HG03280 (cell line): ENCODE data around the gene FRAS1.

Source experiments
- ATAC-seq: cut with Tn5 transposase; IDR thresholded peaks from one replicate; pipeline ENCODE4 v1.9.1; 2021; ENCODE audit warnings: mild to moderate bottlenecking, moderate library complexity; ENCODE audit not compliant: unreplicated experiment

Gene FRAS1

DNA sequence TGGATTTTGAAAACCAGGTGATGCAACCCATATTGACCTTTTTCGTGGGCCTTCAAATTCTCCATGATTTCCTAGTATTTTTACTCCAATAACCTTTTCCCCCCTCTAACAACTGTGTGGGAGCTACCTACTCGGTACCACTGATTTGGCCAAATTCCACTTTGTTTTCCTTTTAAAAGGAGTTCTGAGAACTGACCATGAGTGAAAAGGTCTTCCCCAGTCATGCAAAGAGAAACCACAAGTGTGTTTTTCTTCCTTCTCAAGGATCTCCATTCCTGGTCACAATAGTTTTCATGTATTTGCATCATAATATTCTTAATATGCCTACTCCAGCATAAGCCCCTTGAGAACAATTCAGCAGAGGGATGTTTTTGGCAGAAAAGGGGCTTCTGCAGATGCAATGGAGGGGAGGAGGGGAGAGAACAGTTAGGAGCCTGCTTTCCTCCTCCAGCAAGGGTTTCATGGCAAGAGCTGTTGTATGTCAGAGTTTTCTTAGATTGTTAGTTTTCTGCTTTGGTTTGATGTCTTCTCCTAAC lies 299.2 kb downstream of the FRAS1 start:
- ATAC-seq: no peak

DNA sequence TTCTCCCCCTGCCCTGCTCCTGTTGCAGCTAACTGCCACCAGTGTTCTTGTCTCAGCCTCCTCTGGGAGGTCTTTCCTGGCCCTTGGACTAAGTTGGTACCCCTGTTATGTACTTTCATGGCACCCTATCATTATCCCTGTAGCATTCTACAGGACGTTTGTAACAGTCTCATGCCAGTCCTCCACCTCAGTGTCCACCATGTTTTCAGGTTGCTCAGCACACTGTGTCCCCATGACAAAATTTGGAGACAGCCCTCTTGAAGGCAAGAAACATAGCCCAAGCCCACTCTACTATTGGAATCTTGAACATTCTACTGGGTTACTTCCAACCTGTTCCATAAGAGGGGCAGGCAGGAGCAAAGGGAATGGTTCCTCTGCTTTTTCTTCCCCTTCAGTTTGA lies 300.0 kb downstream of the FRAS1 start:
- no peak for ATAC-seq

DNA sequence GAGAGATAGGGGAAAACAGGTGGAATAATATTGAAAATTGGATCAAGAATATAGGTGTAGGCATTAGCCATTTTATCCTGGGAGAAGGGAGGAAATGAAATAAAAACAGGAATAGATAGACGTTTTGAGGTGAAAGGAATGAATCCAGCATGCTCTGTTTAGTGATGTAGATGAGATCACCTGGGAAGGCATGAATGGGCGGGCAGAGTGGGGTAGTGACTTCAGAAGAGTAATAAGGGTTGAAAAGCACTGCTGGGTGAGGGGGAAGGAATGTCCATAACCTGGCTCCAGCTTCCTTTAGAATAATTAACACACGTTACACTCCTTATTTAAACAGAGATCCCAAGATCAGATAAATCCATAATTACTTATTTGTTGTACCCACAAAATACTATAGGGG lies 303.3 kb downstream of the FRAS1 start:
- no peak for ATAC-seq

DNA sequence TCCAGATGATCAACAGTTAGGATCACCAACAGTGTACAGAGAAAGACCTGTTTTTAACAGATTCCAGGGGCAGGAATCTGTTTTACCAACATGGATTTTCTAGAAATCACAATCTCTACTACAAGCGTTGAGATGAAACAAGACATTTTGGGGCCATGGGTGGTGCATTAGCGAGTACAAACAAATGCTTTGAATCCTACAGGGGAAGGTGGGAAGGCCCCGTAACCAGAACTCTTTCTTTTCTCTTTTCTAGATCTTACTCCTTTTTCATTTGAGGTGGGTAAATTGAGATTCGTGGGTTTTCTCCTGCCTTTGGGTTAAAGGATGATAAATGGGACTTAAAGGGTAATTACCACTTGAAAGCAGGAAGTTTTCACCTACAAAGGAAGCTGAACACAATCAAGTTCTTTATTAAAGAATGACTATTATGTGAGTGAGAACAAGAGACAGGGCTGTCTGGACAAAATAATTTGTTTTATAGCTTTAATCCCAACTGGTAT lies 304.5 kb downstream of the FRAS1 start:
- ATAC-seq: no peak

DNA sequence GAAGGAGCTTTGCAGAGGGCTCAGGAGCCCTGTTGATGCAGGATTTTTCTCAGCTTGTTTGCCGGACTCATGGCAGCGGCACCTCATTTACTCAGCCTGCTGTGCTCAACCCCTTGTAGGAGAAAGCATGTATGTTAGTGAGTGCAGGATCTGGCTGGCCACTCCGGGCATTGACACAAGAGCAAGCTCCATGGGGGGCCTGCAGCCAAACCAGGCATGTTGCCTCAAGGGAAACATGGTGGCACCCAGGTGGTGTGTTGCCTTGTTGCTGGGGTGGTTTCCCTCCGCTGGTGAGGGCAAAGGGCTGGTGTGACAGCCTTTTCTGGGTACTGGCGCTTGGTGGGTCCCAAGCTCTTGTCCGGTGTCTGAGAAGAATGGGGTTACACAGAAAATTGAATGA lies 305.2 kb downstream of the FRAS1 start:
- no peak for ATAC-seq

DNA sequence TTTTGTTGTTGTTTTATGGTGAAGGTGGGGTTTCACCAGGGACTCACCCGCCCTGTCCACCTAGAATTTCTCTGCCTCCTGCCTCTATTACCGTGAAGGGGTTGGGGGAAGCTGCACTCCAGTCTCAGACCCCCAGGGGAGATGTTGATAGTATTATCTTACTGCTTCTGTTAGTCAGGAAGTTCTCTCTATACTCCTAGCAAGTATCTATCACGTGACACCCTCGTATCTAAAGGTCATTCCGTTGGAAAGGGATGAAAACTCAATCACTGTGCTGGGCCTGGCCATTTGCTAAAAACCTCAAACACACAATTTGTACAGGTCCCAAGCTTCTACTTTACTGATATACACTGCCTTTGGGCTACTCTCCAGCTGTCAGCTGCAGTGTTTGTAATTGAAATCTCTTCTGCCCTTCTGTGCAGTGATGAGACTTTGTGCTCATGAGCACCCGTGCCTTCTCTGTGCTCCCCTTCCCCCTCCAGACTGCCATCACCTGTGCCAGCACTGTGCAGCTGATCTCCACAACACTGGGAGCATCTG lies 306.0 kb downstream of the FRAS1 start:
- ATAC-seq: no peak

DNA sequence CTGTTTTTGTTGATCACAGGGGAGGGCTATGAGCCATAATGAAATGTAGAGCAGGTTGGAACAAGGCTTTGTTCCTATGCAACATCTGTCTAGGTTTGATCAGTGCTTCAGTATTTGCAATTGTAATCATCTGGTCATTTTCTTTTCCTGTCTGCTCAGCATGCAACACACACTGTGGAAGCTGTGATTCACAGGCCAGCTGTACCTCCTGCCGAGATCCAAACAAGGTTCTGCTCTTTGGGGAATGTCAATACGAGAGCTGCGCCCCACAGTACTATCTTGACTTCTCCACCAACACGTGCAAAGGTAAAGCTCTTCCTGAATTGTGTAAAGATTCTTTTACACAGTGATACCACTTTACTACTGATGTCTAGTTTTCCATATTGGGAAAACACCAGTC lies 312.6 kb downstream of the FRAS1 start:
- ATAC-seq: no peak

DNA sequence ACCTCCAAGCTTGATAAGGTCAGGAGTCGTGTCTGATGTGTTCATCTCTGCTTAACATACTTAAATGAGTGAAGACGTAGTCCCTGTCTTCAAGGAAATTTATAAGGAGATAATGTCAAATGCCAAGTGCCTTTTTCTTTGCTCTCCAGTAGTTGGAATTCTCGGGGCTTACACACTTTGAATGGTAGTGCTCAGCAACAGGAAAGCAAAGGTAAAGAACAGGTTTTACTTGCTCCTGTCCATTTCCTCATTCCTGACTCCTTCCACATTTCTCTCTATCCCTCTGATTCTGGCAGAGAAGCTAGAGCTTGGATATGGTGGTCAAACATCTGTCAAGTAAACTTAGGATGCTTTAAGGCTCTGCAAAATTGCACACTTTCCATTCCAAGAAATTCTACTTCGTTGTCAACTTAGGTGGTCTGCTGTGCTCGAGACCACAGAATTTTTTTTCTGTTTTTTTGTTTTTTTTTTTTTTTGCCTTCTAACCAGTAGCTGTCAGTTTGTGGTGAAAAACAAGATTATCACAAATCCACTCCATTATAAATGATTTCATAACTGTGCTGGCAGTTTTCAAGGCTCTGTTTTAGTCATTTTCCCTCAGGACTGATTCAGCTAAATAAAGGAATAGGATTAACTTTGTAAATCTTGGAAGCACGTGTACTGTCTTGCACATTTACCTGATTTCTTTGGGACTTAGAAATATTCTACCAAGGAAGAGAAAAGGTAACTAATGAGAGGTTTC lies 313.7 kb downstream of the FRAS1 start:
- ATAC-seq: no peak

DNA sequence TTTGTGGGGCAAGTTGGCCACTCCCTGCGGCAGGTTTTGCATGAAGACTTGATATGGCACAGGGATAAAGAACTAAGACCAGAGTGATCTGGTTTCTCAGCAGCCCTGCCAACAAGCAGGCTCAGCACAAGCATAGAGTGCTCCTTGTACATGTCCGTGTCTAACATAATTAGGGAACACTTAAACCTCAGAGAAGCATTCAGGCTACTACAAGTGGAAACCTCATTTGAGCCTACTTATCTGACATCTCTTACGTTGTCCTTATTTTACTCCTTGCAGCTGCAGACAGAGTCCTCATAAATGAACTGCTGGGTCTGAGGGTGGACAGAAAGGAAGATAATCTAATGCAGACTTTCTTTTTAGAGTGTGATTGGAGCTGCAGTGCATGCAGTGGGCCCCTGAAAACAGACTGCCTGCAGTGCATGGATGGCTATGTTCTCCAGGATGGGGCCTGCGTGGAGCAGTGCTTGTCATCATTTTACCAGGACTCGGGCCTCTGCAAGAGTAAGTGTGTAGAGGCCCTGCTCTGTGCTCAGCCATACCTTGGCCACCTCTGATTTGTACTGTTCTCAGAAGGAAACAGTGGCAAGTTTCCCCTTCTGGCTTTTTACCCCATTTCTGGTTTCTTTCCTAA lies 315.3 kb downstream of the FRAS1 start:
- ATAC-seq: no peak

DNA sequence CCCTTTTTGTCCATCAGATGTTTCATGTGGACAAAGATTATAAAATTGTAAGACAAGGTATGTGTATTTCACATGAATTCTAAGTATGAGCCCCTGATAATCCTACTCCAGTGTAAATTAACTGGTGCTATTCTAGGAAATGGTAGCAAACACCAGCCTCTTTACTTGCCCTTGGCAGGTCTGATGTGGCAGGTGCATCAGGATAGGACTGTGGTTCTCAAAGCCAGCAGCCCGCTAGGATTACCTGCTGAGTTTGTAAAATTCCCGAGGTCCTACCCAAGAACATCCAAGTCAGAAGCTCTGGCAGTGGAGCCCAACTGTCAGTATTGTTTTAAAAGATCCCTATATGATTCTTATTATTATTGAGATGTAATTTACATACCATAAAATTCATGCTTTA lies 320.4 kb downstream of the FRAS1 start:
- no peak for ATAC-seq

DNA sequence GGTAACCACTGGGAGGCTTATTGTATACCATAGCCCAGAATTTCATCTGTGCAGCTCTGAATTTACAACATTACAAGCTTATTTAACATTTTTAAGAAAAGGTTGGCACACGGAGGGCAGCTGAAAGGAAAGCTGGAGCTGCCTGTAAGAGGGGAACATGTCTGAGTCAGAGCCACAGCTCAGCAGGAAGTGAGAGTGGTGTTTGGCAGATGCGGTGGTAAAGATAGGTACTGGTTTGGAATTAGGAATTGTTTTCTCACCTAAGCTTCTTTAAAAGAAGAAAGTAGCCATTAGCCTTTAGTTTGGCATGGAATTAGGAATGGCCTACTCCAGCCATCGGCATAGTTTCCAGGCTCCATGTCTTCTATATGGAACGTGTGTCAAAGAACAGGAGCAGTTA lies 321.9 kb downstream of the FRAS1 start:
- no peak for ATAC-seq

DNA sequence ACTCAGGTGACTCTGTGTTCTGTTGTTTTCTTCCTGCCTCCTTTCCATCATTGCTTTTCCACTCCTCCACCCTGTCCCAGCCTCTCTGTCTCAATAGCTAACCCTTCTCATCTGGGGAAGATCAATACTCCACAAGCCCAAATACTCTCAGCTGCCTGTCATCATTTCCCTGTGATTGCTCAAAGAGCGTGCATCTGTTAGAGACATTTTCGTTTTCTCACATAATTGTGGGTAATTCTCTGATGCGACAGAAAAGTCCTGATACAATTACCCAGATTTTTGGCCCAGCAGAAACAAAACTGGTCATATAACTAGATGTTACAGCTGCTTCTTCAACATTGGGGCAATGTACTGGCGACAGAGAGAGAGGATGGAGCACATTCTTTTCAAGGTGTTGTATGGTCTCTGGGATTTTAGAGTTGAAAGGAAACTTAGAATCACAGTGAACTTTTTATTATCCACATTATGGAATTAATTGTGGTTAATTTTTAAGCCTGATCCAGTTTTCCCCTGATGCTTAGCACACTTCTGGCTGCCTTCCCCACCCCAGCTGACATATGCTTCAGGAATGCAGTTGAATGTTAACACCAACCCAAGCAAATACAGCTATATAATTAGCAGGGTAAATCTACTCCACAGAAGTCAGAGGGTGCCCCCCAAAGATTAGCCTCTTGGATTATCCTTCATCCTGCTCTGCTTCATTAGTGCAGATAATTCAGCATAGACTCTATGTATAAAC lies 323.0 kb downstream of the FRAS1 start:
- ATAC-seq: no peak

DNA sequence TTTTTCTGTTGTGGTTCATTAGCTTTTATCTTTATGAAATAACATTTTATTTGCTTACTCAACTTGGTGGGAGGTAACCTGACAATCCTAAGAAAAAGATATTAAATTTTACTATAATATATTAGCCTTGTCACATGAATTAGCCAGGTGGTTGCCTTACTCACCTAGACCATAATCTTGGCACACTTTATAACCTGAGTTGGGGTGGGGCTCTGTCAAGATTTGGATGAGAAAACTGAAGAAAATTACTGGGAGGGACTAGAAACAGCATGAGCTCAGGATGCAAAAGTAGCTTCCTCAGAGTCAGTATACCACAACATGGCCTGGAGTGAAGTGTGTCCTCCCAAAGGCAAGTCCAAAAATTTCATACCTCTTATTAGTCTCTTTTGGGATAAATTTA lies 329.6 kb downstream of the FRAS1 start:
- ATAC-seq: no peak

DNA sequence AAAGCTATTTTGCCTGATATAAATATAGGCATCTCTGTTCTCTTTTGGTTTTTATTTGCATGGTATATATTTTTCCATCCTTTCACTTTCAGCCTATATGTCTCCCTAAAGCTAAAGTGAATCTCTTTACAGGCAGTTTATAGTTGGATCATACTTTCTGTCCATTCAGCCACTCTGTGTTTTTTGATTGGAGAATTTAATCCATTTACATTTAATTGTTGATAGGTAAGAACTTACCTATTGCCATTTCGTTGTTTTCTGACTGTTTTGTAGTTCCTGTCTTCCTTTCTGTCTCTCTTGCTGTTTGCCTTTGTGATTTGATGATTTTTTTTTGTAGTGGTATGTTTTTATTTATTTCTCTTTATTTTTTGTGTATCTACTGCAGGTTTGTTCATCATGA lies 338.5 kb downstream of the FRAS1 start:
- no peak for ATAC-seq

DNA sequence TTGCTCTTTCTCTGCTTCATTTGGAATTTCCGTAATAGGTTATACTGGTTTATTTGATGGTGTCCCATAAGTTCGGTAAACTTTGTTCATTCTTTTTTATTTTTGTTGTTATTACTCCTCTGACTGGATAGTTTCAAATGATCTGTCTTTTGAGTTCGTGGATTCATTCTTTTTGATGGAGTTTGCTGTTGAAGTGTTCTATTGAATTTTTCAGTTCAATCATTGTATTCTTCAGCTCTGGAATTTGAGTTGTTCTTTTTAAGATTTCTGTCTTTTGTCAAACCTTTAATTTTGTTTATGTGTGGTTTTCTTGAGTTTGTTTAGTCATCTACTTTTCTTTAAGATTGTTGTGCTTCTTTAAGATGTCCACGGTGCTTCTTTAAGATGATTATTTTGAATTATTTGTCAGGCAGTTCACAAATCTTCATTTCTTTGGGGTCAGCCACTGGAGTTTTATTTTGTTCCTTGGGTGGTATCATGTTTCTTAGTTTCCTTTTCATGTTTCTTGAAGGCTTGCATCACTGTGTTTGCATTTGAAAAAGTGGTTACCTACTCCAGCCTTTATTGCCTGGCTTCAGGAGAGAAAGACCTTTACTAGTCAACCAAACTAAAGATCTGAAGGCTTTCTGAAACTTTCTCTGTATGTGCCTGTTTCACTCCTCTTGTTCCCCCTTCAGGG lies 339.6 kb downstream of the FRAS1 start:
- no peak for ATAC-seq

DNA sequence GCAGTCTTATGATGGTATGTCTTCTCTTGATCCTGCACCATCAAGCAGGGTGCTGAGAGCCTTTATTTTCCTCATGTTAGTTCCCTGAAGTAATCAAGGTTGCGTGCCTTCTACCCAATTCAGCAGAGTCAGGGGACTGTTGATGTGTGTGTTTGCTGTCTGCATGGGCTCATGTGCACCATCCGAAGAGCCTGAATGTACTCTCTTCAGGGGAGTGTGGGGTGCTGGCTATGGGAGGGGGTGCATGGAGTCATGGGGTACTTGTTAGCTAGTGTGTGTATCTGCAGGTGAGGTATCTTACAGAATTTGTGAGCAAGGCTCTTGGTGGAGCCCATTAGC lies 340.1 kb downstream of the FRAS1 start:
- no peak for ATAC-seq

DNA sequence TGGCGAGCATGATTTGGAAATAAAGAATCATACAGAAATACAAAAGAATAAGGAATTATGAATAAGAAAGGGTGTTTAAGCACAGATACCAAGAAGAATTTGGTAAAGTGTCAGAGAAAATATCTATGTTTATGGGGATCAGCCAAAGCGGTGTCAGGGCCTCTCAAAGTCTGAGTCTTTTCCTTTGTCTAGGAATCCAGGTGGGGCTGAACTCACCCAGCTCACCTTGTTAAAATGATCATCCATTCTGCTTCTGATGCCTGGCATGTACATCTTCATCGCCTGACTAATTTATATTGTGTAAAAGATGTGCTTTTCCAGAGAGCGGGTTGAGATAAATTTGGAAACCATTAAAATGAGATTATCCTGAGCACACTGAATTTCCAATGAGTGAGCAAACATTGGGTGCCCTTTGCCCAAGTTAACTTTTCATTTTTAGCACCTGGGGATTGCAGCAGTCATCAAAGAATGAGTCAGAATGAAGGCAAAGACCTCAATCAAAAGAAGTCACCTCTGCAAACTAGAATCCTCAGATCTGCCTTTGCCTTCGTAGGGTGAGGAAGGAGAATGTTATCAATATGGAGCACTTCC lies 352.6 kb downstream of the FRAS1 start:
- ATAC-seq: no peak

DNA sequence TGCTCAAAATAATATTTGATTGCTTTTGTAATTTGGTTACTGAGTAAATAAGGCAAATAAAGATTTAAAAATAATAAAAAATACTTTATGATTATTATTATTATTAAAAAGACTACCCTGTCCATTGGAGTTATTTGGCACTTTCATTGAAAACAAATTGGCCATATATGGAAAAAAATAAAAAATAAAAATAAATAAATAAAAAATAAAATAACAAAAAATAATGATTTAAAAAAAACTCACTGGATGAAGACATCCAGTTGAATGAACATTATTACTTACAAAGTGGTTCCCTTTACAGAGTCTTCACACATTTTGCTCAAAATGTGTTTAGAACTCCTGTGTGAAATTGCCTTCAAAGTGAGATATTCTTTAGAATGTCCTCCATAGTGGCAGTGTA lies 353.1 kb downstream of the FRAS1 start:
- no peak for ATAC-seq

DNA sequence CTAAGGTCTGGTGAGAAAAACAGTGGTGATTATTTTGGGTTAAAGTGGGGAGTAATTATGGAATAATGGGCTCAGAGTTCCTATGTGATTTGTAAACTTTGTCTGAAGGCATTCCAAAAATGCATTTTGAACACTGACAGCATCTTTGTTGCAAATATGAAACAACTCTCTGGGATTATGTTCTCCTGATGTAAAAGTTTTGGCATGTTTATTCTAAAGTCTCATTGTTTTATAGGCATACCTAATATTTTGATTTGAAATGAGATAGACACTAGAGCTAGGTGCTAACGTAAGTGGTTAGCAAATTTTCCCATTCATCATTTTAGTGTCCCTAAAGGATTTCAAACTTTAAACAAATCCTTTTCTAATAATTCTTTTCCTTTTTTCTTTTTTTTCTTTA lies 353.6 kb downstream of the FRAS1 start:
- no peak for ATAC-seq

DNA sequence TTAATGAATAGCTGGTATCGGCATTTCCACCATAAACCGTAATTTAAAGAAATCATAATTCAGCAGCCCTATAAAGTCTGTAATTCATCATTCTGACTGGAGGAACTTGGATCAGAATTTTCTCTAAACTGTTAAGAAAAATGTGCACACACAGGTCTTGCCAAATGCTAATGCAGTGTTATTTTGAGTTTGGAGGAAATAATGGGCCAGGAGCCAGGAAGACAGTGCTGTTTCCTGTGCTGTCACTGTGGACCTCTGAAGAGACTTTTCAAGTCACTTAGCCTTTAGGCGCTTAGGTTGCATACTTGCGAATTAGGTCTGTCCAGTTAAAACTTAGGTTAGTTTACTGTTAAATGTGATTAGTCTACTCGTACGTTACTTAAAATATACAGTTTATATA lies 357.0 kb downstream of the FRAS1 start:
- ATAC-seq: no peak

DNA sequence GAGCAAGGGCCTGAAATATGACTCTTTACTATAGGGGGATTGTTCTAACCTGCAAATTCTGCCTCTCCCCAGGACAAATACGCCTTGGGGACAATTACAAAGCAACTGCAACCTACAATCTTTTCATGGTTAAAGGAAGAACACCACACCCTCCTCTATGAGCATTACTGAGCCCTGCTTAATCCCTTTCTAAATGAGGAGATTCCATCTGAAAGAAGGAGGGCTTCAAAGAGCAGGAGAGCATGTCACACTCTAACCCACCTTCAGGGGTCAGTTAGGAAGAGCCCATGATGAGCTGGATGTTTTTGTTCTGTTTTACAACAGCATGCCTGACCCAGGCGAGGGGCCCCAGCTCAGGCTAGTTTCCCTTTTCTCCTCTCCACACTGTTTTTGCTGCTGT lies 360.5 kb downstream of the FRAS1 start:
- no peak for ATAC-seq
